ENCODE measurements around the gene TMPRSS13. TPM values are rescaled to one million over a fixed set of nuclear protein-coding genes. Genes with fewer than 3 reads are reported as not detected.

TMPRSS13 gene
- total and polyA plus RNA-seq, 9 of the 15 experiments (the other 6 are each of a cell fraction or from before 2014, with no cell fraction given): 0.11 to 0.29 (median 0.15) TPM

DNA sequence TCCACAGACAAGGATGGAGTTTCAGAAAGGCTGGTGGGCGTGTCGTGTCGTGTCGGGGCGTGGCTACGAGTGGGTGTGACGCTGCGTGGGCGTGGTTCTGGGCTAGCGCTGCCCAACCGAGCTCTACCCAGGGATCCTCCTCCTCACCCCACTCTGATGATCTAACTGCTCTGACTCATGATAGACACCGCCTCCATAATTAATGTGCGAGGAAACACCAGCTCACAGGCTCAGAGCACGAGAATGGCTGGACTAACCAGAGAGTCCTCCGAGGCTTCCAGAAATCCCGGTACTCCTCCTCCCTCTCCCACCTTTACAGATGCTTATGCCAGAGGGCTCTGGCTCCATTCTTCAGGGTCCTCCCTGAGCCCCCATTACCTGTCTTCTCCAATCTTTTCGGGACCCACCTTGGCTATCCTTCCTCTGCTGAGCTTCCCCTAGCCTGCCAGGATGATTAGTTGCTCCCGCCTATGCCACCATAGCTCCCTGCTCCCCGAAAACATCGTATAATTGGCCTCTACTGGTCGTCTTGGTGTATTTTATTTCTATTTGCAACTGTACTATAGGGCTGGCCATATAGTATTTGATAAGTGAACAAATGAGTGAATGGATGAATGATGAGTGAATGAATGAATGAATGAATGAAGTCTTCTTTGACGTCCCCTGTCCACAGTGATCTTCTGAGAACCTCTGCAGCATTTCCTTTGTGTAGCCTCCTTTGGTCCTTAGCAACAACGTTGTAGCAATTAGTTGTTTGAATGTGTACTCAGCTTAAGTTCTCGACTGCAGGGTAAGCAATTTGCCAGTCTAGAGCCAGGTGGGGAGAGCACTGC is 21.7 kb downstream of the TMPRSS13 start (continued):
- TF ChIP-seq, protein P1, sequence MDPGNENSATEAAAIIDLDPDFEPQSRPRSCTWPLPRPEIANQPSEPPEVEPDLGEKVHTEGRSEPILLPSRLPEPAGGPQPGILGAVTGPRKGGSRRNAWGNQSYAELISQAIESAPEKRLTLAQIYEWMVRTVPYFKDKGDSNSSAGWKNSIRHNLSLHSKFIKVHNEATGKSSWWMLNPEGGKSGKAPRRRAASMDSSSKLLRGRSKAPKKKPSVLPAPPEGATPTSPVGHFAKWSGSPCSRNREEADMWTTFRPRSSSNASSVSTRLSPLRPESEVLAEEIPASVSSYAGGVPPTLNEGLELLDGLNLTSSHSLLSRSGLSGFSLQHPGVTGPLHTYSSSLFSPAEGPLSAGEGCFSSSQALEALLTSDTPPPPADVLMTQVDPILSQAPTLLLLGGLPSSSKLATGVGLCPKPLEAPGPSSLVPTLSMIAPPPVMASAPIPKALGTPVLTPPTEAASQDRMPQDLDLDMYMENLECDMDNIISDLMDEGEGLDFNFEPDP (CRISPR knock-in tag; IDR thresholded peaks at IDR 0.05): no peak
- TF ChIP-seq RNF2 (IDR thresholded peaks at IDR 0.05): no peak
- peak; percentile 38; the same call in 1 of the 2 replicates for TF ChIP-seq KLF13 (tag; IDR thresholded peaks at IDR 0.05; ENCODE audit: borderline replicate concordance, low read depth)
- TF ChIP-seq, protein P2, sequence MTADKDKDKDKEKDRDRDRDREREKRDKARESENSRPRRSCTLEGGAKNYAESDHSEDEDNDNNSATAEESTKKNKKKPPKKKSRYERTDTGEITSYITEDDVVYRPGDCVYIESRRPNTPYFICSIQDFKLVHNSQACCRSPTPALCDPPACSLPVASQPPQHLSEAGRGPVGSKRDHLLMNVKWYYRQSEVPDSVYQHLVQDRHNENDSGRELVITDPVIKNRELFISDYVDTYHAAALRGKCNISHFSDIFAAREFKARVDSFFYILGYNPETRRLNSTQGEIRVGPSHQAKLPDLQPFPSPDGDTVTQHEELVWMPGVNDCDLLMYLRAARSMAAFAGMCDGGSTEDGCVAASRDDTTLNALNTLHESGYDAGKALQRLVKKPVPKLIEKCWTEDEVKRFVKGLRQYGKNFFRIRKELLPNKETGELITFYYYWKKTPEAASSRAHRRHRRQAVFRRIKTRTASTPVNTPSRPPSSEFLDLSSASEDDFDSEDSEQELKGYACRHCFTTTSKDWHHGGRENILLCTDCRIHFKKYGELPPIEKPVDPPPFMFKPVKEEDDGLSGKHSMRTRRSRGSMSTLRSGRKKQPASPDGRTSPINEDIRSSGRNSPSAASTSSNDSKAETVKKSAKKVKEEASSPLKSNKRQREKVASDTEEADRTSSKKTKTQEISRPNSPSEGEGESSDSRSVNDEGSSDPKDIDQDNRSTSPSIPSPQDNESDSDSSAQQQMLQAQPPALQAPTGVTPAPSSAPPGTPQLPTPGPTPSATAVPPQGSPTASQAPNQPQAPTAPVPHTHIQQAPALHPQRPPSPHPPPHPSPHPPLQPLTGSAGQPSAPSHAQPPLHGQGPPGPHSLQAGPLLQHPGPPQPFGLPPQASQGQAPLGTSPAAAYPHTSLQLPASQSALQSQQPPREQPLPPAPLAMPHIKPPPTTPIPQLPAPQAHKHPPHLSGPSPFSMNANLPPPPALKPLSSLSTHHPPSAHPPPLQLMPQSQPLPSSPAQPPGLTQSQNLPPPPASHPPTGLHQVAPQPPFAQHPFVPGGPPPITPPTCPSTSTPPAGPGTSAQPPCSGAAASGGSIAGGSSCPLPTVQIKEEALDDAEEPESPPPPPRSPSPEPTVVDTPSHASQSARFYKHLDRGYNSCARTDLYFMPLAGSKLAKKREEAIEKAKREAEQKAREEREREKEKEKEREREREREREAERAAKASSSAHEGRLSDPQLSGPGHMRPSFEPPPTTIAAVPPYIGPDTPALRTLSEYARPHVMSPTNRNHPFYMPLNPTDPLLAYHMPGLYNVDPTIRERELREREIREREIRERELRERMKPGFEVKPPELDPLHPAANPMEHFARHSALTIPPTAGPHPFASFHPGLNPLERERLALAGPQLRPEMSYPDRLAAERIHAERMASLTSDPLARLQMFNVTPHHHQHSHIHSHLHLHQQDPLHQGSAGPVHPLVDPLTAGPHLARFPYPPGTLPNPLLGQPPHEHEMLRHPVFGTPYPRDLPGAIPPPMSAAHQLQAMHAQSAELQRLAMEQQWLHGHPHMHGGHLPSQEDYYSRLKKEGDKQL (CRISPR knock-in tag; IDR thresholded peaks at IDR 0.05; ENCODE audit: borderline replicate concordance): no peak
- no peak; a peak in 1 of 4 replicates for TF ChIP-seq TRIM24 (IDR thresholded peaks at IDR 0.05)
- TF ChIP-seq, protein P3, sequence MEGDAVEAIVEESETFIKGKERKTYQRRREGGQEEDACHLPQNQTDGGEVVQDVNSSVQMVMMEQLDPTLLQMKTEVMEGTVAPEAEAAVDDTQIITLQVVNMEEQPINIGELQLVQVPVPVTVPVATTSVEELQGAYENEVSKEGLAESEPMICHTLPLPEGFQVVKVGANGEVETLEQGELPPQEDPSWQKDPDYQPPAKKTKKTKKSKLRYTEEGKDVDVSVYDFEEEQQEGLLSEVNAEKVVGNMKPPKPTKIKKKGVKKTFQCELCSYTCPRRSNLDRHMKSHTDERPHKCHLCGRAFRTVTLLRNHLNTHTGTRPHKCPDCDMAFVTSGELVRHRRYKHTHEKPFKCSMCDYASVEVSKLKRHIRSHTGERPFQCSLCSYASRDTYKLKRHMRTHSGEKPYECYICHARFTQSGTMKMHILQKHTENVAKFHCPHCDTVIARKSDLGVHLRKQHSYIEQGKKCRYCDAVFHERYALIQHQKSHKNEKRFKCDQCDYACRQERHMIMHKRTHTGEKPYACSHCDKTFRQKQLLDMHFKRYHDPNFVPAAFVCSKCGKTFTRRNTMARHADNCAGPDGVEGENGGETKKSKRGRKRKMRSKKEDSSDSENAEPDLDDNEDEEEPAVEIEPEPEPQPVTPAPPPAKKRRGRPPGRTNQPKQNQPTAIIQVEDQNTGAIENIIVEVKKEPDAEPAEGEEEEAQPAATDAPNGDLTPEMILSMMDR (IDR thresholded peaks at IDR 0.05 in 2 of 3, conservative IDR thresholded peaks at IDR 0.05 in 1 of 3; ENCODE audit: insufficient read depth in 2 of 3, low read depth in 1 of 3, low read length in 3 of 3): 0 out of 6 replicates have a peak, but pooled peaks of 1 of the 3 experiments have one; percentile 1
- TF ChIP-seq ZNF75A (CRISPR knock-in tag; IDR thresholded peaks at IDR 0.05): no peak
- no peak for TF ChIP-seq NR3C1 (CRISPR knock-in tag; IDR thresholded peaks at IDR 0.05)
- TF ChIP-seq FOXA1 (IDR thresholded peaks at IDR 0.05; ENCODE audit: borderline replicate concordance): no peak
- no peak for TF ChIP-seq SMARCB1 (IDR thresholded peaks at IDR 0.05; ENCODE audit: insufficient read length, low read depth)
- TF ChIP-seq, protein P4, sequence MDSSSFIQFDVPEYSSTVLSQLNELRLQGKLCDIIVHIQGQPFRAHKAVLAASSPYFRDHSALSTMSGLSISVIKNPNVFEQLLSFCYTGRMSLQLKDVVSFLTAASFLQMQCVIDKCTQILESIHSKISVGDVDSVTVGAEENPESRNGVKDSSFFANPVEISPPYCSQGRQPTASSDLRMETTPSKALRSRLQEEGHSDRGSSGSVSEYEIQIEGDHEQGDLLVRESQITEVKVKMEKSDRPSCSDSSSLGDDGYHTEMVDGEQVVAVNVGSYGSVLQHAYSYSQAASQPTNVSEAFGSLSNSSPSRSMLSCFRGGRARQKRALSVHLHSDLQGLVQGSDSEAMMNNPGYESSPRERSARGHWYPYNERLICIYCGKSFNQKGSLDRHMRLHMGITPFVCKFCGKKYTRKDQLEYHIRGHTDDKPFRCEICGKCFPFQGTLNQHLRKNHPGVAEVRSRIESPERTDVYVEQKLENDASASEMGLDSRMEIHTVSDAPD (CRISPR knock-in tag; IDR thresholded peaks at IDR 0.05): no peak
- no peak for TF ChIP-seq ELF4 (CRISPR knock-in tag; IDR thresholded peaks at IDR 0.05)
- no peak for TF ChIP-seq RFX1 (IDR thresholded peaks at IDR 0.05)
- TF ChIP-seq, protein P5, sequence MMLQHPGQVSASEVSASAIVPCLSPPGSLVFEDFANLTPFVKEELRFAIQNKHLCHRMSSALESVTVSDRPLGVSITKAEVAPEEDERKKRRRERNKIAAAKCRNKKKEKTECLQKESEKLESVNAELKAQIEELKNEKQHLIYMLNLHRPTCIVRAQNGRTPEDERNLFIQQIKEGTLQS (IDR thresholded peaks at IDR 0.05): peak; percentile 95
- TF ChIP-seq, protein P5 (CRISPR knock-in tag; conservative IDR thresholded peaks at IDR 0.05): no peak; the same call in 1 of the 2 replicates
- peak; percentile 63; the same call in 1 of the 2 replicates for TF ChIP-seq HDAC2 (IDR thresholded peaks at IDR 0.05)

Measured in K562 (cell line).